GM04503 (cell line): Measurements from ENCODE around the gene CBLB.

Experiments
- DNase-seq: peaks from one replicate; pipeline ENCODE4 v3.0.0-alpha.2; 2012; ENCODE audit warnings: low read depth

Gene CBLB

DNA sequence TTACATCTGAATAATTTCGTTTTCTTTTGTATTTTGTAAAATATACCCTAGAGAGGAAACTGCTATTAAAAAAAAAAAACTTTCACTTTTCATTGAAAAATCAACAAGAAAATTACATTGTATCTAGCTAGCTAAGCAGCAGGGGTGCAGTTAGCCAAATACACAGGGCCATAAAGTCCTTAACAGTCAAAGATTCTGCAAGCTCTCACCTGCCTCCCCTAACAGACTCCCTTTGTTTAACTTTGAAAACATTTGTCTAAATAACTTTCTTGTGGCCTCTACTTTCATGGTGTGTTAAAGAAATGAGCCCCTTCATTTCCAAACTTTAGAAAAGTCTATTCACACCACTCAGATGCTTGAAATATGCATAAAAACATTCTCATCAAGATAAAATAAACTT, 23.3 kb downstream of the CBLB start:
- no peak for DNase-seq

DNA sequence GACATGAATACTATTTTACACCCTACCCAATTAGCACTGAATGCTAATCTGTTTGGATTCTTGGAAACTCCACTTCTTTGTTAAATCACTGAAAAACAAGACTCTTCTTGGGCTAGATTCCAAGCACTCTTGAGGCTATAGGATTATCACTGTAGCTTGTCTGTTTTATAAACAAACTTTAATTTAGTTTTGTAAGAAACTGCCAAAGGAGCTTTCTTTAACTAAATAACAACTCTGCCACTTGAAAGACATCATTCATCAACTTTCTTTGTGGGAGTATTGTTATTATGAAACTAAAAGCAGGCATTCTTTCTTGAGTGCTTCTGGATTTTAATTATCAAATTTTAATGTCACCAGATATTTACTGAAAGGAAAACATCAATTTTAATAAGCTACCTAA, 24.1 kb downstream of the CBLB start:
- DNase-seq: no peak

DNA sequence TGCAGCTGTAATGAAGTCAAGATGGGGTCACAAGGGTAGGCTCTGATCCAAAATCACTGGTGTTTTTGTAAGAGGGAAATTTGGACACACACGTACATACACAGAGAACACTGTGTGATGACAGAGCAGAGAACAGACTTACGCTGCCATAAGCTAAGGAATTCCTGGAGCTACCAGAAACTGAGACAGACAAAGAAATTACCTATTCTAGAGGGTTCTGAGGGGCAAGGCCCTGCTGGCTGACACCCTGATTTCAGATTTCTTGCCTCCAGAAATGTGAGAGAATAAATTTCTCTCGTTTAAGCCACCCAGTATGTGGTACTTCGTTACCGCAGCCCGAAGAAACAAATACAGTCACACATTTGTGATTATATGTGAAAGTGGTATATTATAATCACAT, 24.8 kb downstream of the CBLB start:
- no peak for DNase-seq

DNA sequence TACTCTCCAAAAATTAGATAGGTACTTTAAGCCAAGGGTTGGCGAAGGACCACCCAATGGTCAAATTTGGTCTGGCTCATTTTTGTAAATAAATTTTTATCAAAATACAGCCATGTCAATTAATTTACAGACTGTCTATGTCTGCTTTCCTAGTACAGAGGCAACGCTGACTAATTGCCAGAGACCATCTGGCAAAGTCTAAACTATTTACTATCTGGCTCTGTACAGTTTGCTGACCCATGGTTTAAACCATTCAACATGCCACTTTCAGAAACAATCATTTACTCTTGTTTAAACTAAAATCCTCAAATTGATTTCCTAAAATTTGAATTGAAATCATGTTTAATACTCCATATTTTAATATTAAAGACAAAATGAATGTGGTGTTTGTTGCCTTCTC, 25.9 kb downstream of the CBLB start:
- no peak for DNase-seq

DNA sequence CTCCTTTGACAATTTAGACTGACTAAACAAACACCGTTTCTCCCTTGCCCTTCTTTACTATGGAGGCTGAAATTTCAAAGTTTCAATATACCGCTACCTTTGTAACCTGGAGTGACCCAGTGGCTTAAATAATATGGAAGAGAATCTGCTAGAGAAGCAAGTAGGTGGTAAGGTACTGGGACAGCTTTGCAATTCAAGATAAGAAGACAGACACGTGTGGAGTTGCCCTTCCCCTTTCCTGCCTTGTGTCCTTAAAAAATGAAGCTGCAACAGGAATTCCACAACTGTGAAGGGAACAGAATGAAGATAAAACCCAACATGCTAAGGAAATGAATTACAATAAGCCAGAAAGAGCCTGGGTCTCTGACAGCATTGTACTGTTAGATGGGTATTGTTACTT, 26.4 kb downstream of the CBLB start:
- DNase-seq: no peak

DNA sequence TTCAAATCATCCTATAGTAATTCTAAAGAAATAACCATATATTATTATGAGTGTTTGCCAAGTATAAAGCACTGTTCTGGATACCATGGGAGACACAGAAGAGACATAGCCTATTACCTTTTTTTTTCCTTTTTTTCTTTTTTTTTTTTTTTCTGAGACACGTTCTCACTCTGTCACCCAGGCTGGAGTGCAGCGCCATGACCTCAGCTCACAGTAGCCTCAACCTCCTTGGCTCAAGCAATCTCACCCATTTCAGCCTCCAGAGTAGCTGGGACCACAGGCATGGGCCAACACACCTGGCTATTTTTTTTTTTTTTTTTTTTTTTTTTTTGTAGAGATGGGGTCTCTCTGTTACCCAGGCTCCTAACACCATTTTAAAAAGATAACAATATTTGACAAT, 30.9 kb downstream of the CBLB start:
- DNase-seq: no peak

DNA sequence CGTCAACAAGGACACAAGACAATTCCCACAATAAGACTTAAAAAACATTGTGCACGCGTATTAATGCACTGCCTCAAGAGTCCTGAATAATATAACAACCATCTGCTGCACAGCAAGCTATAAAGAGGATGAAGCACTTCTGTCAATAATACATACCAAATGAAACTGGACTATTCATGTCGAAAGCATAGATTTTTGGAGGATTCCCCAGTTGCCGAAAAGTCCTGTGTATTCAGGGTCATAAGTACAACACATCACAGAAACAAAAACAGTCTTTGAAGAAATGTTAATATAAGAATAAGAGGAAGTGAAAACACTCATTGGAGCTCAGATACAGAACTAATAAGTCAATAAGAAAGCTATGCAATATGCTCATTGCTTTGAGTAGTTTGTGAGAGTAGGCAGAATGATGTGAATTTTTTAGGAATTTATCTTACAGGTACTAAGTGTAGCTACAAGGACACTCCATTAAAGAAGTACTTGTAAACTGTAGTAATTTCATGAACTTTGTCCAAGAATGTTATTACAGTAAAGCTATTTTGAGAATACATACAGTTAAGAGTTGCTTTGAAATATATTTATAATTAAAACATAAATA, 31.6 kb downstream of the CBLB start:
- no peak for DNase-seq

DNA sequence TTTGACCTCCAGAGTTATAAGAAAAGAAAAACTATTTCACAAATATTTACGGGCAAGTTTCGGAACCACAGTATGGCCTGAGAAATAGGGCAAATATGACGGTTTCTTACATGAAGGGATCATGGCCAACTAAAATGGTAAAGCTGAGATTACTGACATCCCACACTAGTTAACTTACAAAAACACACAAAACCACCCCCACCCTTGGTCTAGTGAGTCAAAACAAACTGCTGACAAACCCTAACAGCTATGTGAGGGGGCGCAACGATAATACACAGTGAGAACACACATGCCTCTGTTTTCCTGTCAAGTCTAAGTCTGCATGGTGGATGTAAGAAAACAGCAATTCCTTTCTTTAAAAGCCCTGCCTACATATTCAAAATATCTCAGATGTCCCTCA, 32.3 kb downstream of the CBLB start:
- DNase-seq: no peak

DNA sequence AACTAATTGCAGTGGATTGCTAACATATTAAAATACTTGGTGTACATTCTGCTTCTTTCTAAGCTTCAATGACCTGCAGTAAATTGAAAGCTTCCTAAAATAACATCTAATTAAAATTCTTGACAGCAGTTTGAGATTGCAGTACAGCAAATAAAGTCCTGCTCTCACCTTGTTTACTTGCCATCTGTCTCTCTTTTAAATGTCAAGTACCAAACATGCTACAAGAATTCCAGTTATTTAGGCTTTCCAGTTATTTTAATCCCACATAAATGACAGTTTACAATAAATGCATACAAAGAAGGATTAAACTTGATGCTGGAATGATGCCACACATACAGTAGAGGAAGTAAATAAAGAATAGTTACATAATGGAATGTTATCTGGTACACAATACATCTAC, 33.2 kb downstream of the CBLB start:
- DNase-seq: no peak

DNA sequence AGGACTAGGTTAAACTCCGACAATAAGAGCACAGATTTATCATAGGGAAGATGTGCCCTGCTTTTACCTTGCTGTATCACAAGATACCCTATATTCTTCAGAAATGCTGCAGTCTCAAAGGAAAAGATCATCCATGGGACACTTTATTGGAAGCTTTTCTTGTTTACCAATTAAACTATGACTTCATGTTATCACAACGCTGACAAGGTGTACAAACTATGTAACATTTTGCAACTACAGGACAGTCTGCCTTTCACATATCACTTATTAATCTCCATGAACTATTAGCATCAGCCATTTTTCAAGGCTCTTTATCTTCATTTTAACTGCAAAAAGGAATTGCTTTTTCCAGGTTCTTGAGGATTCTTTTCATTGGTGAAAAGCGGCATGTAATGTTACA, 34.0 kb downstream of the CBLB start:
- no peak for DNase-seq

DNA sequence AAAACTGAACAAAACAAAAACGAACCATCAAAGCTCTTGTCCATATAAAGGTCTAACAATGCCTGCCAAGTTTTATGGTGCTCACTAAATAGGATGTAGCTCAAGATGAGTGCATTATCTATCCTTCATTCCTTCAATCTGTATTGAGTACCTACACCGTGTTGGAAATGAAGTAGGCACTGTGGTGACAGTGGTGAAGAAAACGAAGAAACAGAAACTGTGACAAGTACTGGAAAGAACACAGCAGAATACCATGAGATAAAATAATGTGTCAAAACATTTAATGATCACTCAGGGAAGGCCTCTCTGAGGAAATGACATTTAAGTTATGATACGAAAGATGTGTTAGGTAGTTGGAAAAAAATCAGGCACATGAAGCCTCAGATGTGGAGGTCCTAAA, 36.2 kb downstream of the CBLB start:
- DNase-seq: no peak

DNA sequence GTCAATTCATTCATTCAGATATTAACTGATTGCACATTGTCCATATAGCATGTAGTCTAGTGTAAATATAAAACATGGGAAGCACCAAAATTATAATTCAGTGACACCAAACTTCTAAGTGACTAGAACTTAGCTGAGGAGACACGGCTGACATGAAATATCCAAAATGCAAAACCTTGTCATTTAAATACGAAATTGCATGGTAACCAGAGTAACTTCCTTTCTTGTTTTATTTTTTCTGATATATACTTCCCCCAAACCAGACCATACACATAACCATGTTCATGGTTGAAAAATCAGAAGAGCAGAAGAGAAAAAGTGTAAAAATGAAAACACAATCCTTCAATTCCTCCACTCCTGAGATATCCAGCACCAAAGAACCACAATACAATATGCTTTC, 38.0 kb downstream of the CBLB start:
- DNase-seq: no peak

DNA sequence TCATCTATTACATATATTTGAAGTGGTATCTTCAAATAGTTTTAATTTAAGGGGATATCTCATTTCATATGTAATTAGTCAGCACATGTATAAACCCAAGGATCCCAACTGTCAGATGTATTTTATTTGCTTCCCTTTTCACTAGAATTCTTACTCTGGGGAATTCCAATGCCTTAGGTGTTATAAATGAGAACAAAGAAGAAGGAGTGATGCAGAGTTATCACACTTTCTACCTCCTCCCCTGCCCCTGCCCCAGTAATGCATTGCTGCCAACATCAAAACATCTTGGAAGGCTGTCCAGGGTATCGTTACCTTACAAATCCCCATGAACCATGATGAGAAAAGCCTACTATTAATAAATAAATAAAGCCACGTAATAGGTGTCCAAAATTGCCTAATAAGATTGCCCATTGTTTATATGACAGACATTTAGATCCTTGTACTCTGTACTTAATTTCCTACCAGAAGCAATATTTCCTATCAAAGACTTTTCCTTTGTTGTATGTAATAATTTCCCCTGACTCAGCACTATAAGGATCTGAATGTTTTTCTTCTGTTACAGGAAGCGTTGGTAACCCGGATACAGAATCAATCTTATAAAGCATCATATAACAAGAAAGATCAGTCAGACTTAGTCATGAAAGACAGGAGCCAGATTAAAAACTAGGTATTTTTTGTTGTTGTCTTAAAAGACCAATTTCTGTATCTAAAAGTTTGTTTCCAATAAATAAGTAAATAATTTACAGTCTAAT, 38.8 kb downstream of the CBLB start:
- DNase-seq: no peak

DNA sequence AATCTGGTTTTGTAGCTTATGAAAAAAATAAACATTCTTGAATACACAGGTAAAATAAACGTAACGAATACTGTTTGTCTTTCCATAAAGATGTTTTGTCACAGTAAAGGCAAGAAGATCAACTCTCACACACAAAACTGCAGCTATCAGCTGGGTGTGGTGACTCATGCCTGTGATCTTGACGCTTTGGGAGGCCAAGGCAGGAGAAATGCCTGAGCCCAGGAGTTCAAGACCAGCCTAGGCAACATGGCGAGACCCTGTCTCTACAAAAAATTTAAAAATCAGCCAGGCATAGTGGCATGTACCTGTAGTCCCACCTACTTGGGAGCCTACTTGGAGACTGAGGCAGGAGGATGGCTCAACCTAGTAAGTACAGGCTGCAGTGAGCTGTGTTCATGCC, 39.6 kb downstream of the CBLB start:
- DNase-seq: no peak

DNA sequence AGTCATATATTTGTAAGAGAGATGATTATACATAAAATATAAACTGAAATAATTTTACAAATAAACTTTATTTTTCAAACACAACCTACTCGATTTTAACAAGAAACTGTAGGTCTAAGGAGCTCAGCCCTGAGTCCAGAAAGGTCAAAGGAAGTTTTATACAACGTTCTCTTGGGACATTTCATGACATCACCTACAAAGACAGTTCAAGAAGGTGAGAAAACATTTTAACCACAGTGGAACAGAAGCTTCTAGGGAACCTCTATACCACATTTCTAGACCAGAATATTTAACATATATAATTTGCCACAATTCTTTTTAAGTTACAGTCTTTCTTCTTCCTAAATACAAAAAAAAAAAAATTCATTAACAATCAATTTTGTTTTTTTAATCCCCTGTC, 40.1 kb downstream of the CBLB start:
- no peak for DNase-seq

DNA sequence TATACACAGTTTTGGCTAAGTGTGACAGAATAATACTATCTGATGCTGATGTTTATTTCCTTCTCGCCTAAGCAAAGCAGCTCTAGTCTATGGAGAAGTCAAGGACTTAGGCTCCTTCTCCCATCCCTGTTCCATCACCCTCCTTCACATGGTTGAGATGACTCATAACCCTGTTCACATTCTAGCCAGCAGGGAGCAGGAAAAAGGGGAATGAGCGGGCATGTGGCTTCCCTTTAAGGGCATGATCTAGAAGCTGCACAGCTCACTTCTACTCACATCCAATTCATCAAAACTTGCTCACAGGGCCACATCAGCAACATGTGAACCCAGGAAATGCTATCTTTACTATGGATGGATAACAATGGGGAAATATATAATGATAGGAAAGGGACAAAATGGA, 40.9 kb downstream of the CBLB start:
- DNase-seq: peak; percentile 27

DNA sequence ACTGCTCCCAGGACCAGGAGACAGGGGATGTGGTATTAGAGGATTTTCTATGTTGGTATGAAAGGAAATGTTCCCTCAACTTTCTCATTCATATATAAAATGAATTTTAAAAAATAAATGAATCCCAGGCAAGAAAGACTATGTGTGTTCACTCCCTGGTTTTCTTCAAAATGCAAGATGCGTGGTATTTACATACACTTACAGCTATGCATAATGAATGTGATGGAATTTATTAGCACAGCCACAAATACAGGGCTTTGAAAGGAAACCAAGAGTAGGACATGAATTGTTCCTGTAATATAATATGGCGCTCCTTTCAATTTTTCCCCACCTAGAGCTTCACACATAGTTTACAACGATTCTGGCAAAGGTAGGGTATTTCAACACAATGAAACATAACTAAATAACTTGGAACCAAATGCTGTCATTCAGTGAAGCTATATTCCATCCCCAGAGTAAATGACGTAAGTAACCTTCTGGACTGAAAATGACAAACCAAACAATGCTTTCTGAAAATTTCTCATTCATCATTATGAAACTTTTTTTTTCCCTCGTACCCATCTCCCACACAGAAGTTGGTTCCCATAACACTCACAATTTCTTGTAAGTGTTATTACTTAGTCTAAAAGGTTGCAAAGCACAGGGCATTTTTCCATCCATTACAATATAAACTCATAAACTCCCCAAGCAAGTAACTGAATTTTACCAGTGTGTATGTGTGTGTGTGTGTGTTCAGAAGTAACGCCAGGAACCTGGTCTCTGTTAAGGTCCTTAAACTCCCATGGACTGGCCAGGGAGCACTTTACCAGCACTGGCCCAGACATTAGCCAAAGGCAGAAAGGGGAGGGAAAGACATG, 41.8 kb downstream of the CBLB start:
- no peak for DNase-seq

DNA sequence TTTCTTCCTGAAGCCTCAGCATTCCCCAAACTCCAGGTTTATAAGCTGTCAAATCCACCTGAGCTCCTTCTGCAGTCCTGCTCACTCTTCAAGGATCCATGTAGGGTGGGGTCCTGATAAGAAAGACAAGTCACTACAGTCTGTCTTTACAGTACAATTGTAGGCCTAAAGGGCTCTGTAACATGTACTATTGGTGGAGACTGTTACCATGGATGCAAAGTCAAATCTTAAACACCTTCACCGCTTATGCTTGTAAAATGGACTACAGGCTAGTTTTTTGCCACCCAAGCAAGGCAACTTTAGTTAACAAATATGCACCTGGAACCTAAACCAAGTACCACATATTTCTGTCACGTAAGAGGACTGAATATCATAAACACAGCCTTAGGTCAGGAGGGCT, 44.7 kb downstream of the CBLB start:
- no peak for DNase-seq

DNA sequence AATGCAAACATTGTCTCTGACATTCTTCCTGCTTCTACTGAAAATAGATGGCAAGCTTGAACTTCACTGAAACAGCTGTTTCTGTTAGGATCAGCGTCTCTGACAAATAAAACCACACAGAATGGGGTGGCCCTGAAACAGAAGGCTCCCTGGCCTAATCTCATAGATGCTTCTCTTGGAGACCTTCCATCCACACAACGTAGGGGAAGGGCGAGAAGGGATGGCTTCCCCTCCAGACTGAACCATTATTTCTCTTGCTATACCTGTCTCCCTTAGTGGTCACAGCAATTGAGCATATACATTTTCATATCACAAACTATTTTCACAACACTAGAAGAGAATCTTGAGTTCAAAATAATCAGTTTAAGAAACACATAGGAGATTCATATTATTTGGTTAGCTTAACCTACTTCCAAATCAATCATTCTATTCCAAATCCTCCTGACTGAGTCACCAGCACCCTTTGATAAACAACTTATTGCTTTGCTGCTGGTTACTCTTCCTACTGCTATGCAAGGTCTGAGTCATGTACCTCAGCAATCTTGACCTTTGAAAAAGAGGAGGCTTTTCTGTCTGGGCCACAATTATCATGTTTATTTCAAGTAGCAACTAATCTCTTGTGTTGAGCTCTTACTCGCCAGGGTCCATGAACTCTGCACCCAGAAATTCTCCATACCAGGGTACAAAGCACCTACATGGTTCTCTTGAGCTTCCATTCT, 45.5 kb downstream of the CBLB start:
- DNase-seq: peak; percentile 79

DNA sequence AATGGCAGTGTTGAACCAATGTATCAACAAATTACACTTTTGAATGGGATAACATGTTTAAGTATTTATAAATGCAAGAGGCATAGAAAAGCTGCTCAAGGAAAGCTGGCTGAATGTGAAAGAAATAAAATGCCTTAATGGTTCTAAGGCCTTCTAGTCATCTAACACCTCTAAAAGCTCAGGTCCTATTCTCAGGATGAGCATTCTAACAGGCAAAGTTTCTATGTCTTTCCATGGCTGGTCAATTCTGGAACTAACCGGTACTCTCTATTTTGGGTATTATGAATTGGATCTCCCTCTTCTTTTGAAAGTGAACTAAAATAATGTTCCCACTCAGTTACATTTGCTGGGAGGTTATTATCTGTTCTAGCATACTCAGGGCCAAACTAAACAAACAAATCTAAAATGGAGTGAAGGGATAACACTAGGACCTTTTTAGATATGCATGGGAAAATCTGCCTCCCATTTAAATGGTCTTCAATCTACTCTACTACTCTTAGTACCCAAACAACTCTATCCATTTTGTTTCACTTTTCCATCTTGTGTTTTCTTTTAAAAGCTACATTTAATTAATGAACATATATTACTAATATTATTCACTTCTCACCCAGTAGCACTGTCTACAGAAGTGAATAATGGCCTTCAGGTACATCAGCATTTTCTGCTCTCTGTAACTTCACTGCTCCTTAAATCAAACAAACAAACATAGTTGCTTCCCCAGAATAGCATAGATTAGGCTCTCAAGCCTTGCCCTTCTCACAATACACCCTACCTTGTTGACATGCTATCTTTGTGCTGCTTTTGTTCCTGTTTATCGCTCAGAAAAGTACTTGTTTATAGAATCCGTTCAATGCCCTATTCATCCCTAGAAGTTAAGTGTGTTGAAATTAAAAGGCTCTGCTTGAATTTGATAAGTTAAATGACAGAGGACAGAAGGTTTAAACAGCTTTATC, 46.4 kb downstream of the CBLB start:
- no peak for DNase-seq

DNA sequence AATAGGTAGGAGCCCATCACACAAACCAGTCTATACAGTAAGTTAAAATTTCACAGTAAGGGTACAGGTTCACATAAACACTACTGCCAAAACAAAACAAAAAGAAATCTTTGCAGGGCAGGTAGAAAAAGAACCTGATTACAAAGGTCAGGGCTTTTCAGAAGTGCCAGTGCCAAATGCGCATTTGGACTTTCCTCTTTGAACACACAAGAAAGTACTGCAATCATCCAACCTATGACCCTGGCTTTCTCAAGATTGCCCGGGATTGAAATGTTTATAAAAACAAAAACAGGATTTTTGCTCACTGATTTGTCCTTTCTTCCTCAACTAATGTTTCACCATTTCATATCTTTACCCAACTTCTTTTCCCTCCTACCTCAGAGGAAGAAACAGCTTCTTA, 47.4 kb downstream of the CBLB start:
- no peak for DNase-seq
